Astrocyte of the spinal cord (primary cell): Measurements from ENCODE around the gene ANKRD22.

Experiments used
- DNase-seq: peaks from one replicate; pipeline ENCODE4 v3.0.0; 2011; ENCODE audit warnings: low read depth, low spot score
- H3K4me3 ChIP-seq: 2 replicates; pipeline ENCODE4 v1.5.1; 2011; ENCODE audit warnings: low read depth, mild to moderate bottlenecking, low read length, moderate library complexity
- in situ Hi-C: cut with HindIII; loops from 2 replicates; pipeline ENCODE4 v1.10.0; 2017; ENCODE audit warnings: low sequenced_read_pairs
- TF ChIP-seq, protein P1 (sequence below): IDR thresholded peaks from 2 replicates; pipeline ENCODE4 v1.5.1; 2012; ENCODE audit warnings: low read depth, mild to moderate bottlenecking, low read length, inconsistent platforms

Gene ANKRD22

DNA sequence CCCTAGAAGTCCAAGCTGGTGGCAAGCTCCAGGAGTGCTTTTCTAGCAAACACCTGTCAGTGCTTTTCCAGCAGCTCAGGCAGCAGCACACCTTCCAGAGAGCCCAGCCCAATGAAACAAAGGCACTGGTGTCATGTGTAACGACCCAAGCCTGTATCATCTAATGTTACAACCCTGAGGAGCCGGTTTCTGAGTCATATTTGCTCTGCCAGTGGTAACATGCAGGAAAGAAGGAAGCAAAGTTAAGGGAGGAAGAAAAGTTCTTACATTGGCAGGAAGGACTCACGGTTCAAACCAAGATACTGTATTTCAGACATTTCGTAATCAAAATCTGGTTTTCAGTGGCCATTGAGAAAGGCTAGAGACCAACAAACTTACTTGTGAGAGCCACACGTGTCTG is at the start of gene ANKRD22:
TSS of gene ANKRD22 (minus strand) at position 139 of the 400 bp plus-strand sequence. CDS start 237 bp downstream, outside the sequence.
- H3K4me3 ChIP-seq: no peak within 1 kb of the TSS
- TF ChIP-seq, protein P1, sequence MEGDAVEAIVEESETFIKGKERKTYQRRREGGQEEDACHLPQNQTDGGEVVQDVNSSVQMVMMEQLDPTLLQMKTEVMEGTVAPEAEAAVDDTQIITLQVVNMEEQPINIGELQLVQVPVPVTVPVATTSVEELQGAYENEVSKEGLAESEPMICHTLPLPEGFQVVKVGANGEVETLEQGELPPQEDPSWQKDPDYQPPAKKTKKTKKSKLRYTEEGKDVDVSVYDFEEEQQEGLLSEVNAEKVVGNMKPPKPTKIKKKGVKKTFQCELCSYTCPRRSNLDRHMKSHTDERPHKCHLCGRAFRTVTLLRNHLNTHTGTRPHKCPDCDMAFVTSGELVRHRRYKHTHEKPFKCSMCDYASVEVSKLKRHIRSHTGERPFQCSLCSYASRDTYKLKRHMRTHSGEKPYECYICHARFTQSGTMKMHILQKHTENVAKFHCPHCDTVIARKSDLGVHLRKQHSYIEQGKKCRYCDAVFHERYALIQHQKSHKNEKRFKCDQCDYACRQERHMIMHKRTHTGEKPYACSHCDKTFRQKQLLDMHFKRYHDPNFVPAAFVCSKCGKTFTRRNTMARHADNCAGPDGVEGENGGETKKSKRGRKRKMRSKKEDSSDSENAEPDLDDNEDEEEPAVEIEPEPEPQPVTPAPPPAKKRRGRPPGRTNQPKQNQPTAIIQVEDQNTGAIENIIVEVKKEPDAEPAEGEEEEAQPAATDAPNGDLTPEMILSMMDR: no peak
- DNase-seq: peak; percentile 50
- in situ Hi-C loops: no loop called here

DNA sequence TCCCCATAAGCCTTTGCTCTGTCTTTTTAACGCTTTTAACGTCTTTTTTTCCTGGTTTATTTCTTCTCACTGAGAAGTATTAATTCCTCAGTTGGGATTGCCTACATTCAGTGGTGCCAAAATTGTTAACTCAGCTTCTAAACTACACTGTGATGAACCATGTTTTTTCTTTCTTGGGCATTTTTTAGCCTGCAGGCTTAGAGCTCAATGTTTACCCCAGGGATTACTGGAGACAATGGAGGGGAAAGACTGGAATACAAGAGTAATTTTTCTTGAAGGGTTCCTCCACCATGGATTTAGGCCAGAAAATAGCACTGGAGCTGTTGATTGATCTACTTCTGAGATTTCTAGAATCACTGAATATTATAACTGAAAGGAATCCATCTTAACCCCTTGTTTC is 48.2 kb upstream of the ANKRD22 start:
- in situ Hi-C loops: no loop called here
- no peak for DNase-seq
- H3K4me3 ChIP-seq: no peak overlapping the region
- TF ChIP-seq, protein P1: no peak

DNA sequence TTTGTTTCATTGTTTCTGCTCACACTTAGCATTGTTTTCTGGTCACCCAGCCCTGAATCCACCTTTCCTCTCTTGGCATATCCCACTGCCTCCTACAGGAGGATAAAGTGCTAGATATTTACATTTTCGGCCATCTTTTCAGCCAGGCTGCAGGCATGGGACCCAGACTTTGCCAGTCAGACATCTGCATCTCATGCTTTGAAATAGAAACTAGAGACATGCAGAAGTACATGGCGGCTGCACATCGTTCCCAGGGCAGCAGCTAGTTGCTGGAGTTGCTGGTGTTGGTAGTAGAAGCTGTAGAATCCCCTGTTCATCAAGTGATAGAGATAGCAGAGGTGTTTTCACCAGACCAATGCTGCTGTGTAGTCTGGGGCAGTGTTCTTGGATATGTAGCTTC is 47.1 kb upstream of the ANKRD22 start:
- DNase-seq: no peak
- in situ Hi-C loops: no loop called here
- no peak overlapping the region for H3K4me3 ChIP-seq
- TF ChIP-seq, protein P1: no peak

DNA sequence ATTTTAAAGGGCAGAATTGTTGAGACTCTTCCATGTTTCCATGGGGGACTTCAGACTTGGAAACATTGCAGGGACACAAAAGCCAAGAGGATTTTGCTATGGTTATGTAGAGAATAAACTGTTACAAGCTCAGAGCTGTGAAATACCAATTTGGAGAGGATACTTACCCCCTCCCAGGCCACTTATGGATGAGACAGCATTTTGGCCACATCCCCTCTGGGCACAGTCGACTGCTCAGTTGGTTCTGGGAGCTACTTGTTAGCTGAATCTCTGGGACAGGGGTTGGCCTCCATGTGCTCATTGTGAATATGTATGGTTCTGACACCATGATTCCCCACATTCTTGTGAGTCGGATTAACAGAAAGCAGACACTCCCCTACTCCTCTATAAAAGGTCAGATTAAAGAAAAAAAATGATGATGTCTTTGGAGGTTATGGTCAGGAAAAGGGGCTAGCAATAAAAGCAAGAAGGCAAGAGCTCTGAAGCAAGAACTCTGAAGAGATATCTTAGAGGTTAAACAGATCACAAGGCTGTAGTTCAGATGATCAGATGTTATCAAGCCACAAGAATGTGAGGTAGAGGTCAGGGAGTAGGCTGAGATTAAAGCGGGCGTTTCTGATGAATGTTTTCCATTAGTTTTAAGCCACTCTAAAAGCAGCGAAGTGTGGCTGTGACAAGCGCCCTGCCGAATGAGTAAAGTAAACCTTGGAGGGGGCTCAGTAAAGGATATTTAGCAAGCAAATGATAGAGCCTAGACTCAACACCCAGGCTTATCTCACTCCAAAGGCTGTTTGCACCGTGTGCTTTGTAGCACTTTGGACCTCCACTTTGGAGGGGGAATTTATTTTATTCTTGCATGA is 45.6 kb upstream of the ANKRD22 start:
- TF ChIP-seq, protein P1: no peak
- DNase-seq: no peak
- in situ Hi-C loops: no loop called here
- no peak overlapping the region for H3K4me3 ChIP-seq

DNA sequence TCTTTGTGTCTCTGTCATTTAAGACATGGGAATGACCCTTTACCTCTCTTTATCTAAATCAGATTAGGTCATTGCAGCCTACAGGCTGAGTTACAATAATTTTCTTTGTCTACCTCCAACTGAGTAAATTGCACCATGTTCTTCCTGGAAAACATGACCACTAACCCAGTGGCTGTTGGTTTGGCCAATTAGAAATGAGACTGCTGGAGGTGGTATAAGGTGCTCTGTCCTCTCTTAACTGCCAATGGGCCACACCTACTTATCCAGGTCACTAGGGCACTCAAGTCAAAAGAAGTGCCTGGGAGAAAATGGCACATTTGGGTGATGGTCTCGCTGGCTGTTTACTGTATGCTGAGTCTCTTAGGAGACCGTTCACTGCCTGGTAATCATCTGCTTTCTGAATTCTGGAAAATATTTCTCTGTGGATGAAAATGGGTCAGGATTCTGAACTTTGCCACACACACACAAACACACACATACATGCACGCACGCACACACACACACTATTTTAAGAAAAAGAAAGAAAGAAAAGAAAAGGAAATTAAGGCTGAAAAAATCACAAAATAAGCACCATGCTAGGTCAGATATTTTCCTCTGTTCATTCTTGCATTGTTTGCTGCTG is 44.8 kb upstream of the ANKRD22 start:
- in situ Hi-C loops: no loop called here
- DNase-seq: no peak
- no peak overlapping the region for H3K4me3 ChIP-seq
- TF ChIP-seq, protein P1: no peak

DNA sequence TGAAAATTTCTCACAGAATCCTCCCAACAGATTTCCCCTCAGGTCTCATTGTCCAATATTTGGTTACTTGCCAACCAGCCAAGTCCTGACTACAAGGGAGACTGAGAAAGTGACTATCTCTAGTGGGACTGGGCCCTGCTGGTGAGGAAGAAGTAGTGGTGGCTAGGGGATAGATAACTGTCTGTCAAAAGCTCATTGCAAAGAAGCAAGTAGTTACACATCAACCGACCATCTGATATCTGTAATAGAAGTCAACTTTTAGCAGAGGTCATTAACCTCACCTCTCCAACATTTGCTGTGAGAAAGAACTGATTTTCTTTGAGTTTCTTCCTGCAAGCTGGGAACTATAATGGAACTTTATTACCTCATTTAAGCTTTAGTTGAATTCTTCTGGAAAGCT is 43.6 kb upstream of the ANKRD22 start:
- H3K4me3 ChIP-seq: no peak overlapping the region
- DNase-seq: no peak
- in situ Hi-C loops: no loop called here
- TF ChIP-seq, protein P1: no peak
